AG04450 (cell line): Measurements from ENCODE around the gene TUBB3. TPM values are rescaled to one million over a fixed set of nuclear protein-coding genes. Genes with fewer than 3 reads are reported as not detected.

Source experiments
- CTCF ChIA-PET: fragments of 300-600, 350-600 bp; formaldehyde crosslinking; extraction: SDS; loops from one replicate; lab custom pipeline; 2022; ENCODE audit warnings: antibody characterized with exemption, inconsistent platforms; lab: Charles Lee
- POLR2A ChIA-PET: fragments of 350-600 bp; formaldehyde crosslinking; extraction: SDS; loops from one replicate; lab custom pipeline; 2021; ENCODE audit warnings: antibody characterized with exemption, inconsistent platforms; lab: Yijun Ruan, JAX
- DNase-seq: peaks from one replicate; pipeline ENCODE4 v3.0.0-alpha.2; 2011; ENCODE audit warnings: low read depth, low spot score
- H3K27ac ChIP-seq: one replicate; pipeline ENCODE4 v1.5.1; 2012; ENCODE audit warnings: low read depth, low read length, control low read depth
- H3K27me3 ChIP-seq: one replicate; pipeline ENCODE4 v1.6.0; 2012; ENCODE audit warnings: low read length; ENCODE audit not compliant: control insufficient read depth, insufficient read depth
- H3K4me3 ChIP-seq: 2 replicates; pipeline ENCODE4 v1.5.1; 2011; ENCODE audit warnings: mild to moderate bottlenecking, low read depth, low read length, control low read depth
- H3K9me3 ChIP-seq: 2 replicates; pipeline ENCODE4 v1.5.1; 2012; ENCODE audit warnings: low read length; ENCODE audit not compliant: control insufficient read depth, insufficient read depth
- polyA plus RNA-seq: library from polyadenylated mRNA; depleted of rRNA; stranded (reverse); fragments of >200 nt; gene quantifications from 2 replicates; pipeline ENCODE4 v1.2.3, GENCODE V29; 2011; rRNA removed
- TF ChIP-seq, protein P1 (sequence below): IDR thresholded peaks from 2 replicates; pipeline ENCODE4 v1.5.1; 2011; ENCODE audit warnings: low read depth, low read length, control low read depth, inconsistent platforms

Gene TUBB3
- polyA plus RNA-seq, 1 experiment = 129 TPM

DNA sequence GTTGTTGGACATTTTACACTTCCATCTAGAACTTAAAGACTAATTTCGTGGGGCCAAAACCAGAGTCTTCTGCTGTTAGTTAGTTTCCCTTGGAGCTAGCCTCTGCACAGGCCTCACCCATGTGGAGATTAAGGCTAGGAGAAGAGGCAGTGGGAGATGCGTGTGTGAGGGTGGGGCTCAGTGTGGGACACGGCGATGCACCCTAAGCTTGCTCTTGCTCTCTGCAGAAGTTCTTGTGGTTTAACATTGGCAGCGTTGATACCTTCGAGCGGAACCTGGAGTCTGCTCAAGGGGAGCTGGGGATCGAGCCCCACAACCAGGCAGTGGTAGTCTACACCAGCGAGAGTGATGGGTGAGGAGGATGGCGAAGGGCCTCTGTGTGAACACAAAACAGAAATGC is 62.1 kb downstream of the TUBB3 start:
- TF ChIP-seq, protein P1, sequence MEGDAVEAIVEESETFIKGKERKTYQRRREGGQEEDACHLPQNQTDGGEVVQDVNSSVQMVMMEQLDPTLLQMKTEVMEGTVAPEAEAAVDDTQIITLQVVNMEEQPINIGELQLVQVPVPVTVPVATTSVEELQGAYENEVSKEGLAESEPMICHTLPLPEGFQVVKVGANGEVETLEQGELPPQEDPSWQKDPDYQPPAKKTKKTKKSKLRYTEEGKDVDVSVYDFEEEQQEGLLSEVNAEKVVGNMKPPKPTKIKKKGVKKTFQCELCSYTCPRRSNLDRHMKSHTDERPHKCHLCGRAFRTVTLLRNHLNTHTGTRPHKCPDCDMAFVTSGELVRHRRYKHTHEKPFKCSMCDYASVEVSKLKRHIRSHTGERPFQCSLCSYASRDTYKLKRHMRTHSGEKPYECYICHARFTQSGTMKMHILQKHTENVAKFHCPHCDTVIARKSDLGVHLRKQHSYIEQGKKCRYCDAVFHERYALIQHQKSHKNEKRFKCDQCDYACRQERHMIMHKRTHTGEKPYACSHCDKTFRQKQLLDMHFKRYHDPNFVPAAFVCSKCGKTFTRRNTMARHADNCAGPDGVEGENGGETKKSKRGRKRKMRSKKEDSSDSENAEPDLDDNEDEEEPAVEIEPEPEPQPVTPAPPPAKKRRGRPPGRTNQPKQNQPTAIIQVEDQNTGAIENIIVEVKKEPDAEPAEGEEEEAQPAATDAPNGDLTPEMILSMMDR = no peak
- no peak for DNase-seq
- Histone ChIP-seq H3K9me3 (no peaks in the 10 kb centered on the region), H3K27ac (no peak overlapping the region), H3K27me3 (no peaks in the 10 kb centered on the region), H3K4me3 (no peak overlapping the region)
- CTCF ChIA-PET = no interaction called here
- POLR2A ChIA-PET = no interaction called here

Other genes with a start within 250 kb of the TUBB3 start
- 31.6 and 35.0 TPM in 2 replicates for gene CDK10, start 236.7 kb upstream of the TUBB3 start, polyA plus RNA-seq
- 2.6 and 4.0 TPM in 2 replicates for gene SPATA2L, start 221.6 kb upstream of the TUBB3 start, polyA plus RNA-seq
- 8.6 and 12.0 TPM in 2 replicates for gene VPS9D1, start 202.4 kb upstream of the TUBB3 start, polyA plus RNA-seq
- gene ZNF276, start 201.8 kb upstream of the TUBB3 start, polyA plus RNA-seq = 5.0 and 7.7 TPM in 2 replicates
- 6.9 and 7.3 TPM in 2 replicates for gene FANCA, start 106.7 kb upstream of the TUBB3 start, polyA plus RNA-seq
- gene SPIRE2, start 94.9 kb upstream of the TUBB3 start, polyA plus RNA-seq = 1.5 and 2.5 TPM in 2 replicates
- gene TCF25, start 49.8 kb upstream of the TUBB3 start, polyA plus RNA-seq = 132 and 156 TPM in 2 replicates
- gene MC1R, start 4.5 kb upstream of the TUBB3 start, polyA plus RNA-seq = 3.9 and 4.8 TPM in 2 replicates
- 77.1 and 96.4 TPM in 2 replicates for gene DEF8, start 25.4 kb downstream of the TUBB3 start, polyA plus RNA-seq
- gene DBNDD1, start 96.1 kb downstream of the TUBB3 start, polyA plus RNA-seq = 9.2 and 12.5 TPM in 2 replicates
- not detected in 2 replicates for gene PRDM7, start 154.0 kb downstream of the TUBB3 start, polyA plus RNA-seq